Measurements from ENCODE around the gene ADARB2.
"Not testable (repeated sequence)": the region's sequence is repeated elsewhere in the genome, so short reads cannot be mapped to it uniquely, and the experiment has no call there.

Gene ADARB2

DNA sequence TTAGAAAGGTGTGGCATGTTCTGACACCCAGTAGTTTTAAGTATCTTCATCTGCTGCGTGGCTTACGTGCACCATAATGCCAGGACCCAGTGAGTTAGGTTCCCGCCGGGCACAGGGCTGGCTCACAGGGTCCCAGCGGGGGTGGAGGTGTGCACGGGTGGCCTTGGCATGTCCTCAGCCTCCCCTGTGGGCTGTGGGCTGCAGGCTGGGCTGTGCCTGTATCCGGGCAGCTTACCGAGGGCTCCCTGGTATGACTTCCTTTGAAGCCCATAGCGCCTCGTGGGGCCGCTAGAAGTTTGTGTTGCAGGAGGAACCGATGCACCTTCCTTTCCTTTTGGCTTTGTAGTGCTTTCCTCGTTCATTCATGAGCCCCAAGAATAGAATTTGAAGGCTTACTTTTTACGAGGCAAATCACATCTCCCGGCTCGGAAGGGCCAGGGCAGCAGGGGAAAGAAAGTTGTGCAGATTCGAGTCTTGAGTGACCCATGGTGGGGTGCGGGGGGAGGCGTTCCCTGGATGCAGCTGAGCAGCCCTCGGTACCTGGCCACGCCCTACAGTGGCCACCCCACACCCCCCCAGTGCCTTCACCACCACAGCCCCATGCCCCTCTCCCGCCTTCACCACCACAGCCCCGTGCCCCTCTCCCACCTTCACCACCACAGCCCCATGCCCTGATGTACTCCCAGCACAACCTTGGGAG is 568.0 kb downstream of the ADARB2 start:
- Mint-ChIP-seq H3K4me3 (no peak overlapping the region), H3K27me3 (no peaks in the 10 kb centered on the region), H3K4me1 (ENCODE audit: low read depth) (no peaks in the 10 kb centered on the region), H3K36me3 (ENCODE audit: low read depth) (no peaks in the 10 kb centered on the region), H3K27ac (no peak overlapping the region), H3K9me3 (no peaks in the 10 kb centered on the region)

DNA sequence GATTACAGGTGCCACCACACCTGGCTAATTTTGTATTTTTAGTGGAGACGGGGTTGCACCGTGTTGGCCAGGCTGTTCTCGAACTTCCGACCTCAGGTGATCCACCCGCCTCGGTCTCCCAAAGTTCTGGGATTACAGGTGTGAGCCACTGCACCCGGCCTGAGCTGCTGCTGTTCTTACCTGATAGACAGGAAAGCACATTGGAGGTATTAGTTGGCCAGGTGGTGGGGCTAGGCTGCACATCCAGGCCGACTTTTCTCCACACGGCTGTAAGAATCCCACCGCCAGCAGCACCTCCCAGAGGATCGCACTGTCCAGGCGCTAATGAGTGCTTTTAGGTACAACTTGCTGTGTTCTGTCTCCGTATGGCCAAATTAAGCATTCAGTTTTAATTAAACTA is 568.6 kb downstream of the ADARB2 start:
- H3K9me3 Mint-ChIP-seq, result no peaks in the 10 kb centered on the region
- H3K27ac Mint-ChIP-seq, result no peak overlapping the region
- H3K4me3 Mint-ChIP-seq, result no peak overlapping the region
- H3K27me3 Mint-ChIP-seq, result no peaks in the 10 kb centered on the region
- H3K36me3 Mint-ChIP-seq (ENCODE audit: low read depth), result no peaks in the 10 kb centered on the region
- H3K4me1 Mint-ChIP-seq (ENCODE audit: low read depth), result no peaks in the 10 kb centered on the region

DNA sequence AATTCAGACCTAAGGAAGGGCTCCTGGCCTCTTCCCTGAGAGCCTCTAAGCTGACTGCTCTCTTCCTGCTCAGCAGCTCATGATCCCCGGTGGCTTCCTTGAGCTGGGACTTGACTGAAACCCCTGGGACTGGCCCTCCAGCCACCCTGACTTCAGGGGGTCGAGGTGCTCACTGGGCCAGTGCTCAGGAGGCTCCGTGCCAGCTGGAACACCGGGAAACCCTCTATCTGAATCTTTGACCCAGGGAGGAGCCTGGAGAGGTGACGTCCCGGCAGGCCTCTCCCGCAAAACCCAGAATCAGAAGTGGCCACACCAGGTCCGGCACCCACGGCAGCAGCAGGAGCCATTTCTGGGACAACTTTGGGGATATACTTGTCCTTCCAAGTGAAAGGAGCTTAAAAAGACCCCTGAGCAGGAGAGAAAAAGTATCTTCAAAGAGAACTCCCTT is 570.5 kb downstream of the ADARB2 start:
- no peaks in the 10 kb centered on the region for H3K9me3 Mint-ChIP-seq
- H3K27ac Mint-ChIP-seq, result no peak overlapping the region
- no peaks in the 10 kb centered on the region for H3K4me1 Mint-ChIP-seq (ENCODE audit: low read depth)
- H3K4me3 Mint-ChIP-seq, result no peak overlapping the region
- no peaks in the 10 kb centered on the region for H3K27me3 Mint-ChIP-seq
- no peaks in the 10 kb centered on the region for H3K36me3 Mint-ChIP-seq (ENCODE audit: low read depth)

DNA sequence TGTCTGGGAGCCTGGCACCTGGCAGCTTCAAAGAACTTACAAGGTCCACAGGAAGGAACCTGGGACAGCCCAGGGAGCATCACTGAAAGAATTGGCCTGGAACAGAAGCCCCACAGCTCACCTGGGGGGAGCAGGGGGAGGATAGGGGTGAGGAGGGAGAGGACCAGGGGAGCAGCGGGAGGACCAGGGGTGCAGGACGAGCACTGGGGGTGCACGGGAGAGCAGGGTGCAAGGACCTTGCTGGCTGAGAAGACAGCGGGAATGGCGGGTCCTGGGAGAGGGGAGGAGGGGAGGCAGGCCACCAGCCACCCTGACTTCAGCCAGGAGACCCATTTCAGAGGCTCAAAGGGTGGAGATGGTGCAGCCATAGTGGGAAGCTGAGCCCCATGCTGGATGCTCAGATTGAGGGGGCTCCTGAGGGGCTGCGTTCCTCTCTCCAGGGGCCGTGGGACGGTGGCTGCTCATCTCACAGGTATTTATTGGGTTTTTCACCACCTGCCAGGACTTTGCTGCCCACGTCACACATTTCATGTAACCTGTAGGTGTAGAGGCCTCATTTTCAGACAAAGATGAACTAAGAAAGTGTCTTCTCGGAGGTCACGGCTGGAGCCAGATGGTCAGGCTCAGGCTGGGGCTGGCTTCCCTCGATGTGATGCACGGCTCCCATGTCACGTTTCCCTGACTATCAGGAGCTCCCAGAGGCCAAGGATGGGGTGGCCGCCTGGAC is 571.1 kb downstream of the ADARB2 start:
- no peaks in the 10 kb centered on the region for H3K27me3 Mint-ChIP-seq
- H3K4me1 Mint-ChIP-seq (ENCODE audit: low read depth), result no peaks in the 10 kb centered on the region
- no peak overlapping the region for H3K4me3 Mint-ChIP-seq
- no peaks in the 10 kb centered on the region for H3K36me3 Mint-ChIP-seq (ENCODE audit: low read depth)
- H3K9me3 Mint-ChIP-seq, result no peaks in the 10 kb centered on the region
- H3K27ac Mint-ChIP-seq, result no peak overlapping the region

DNA sequence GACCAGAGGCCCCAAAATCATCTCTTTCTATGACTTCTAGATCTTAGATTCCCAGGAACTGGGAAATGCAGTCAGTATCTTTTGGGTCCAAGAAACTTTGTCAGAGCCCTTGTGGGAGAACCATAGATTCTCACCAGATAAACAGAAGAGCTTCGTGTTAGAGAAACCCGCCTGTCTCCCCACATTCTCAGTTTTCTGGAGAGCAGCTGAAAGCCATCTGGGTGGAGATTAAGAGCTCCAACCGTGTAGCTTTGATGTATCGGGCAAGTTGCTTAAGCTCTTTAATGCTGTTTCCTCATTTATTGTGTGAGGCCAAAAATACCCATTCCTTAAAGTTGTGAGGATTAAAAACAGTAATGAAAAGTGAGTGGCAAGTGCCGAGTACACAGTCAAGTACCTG is 573.5 kb downstream of the ADARB2 start:
- no peaks in the 10 kb centered on the region for H3K9me3 Mint-ChIP-seq

DNA sequence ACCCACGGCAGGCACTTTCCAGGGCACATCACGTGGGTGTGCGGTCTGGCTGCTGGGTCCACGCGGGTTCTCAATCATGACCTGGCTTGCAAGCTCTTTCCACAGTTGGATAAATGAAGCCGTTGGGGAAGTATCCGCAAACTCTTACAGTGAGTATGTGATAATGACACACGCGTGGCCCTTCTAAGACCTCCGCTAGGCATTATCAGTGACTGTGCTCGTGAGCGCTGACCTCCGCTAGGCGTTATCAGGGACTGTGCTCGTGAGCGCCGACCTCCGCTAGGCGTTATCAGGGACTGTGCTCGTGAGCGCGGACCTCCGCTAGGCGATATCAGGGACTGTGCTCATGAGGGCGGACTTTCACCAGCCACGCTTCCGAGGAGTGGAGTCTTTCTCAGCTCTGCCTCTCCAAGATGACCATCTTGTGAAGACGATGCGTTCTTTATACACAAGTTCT is 574.1 kb downstream of the ADARB2 start:
- H3K27me3 Mint-ChIP-seq, result no peaks in the 10 kb centered on the region
- H3K4me1 Mint-ChIP-seq (ENCODE audit: low read depth), result no peaks in the 10 kb centered on the region
- no peaks in the 10 kb centered on the region for H3K36me3 Mint-ChIP-seq (ENCODE audit: low read depth)
- H3K4me3 Mint-ChIP-seq, result no peak overlapping the region
- no peaks in the 10 kb centered on the region for H3K9me3 Mint-ChIP-seq
- no peak overlapping the region for H3K27ac Mint-ChIP-seq

More for the DNA sequence above, 573.5 kb downstream of the ADARB2 start:
- Mint-ChIP-seq H3K27me3 (no peaks in the 10 kb centered on the region), H3K4me3 (no peak overlapping the region), H3K36me3 (ENCODE audit: low read depth) (no peaks in the 10 kb centered on the region), H3K27ac (no peak overlapping the region), H3K4me1 (ENCODE audit: low read depth) (no peaks in the 10 kb centered on the region)

DNA sequence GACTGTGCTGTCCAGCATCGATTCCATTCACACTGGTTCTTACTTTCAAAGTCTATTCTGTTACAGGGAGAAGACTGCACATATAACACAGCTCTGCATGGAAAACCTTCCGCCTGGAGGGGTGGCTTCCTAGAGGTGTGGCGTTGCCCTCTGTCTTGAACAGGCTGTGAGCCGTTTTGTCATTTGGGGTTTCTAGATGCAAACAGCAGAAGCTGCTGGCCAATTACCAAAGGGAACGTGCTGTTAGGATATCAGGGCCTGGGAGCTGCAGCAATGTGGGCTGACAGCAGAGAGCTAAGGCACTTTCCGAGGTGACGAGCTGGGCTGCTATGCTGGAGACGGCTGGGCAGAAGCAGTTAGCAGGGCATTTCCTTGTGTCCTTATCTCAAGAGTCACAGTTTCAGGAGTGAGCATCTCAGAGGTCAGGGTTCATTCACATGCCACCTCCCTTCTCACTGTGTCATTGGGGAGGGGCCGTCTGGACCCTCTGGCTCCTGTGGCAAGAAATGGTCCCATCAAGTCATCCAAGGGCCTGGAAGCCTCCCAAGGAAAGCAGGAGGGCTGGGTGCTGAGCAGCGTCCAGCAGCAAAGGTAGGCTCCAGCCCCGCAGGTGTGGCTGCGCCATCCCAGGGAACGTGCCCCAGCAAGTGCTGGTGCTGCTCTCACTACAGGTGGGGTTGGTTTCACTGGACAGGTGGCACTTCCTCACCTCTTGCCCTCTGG is 574.7 kb downstream of the ADARB2 start:
- H3K9me3 Mint-ChIP-seq, result no peaks in the 10 kb centered on the region
- H3K27ac Mint-ChIP-seq, result no peak overlapping the region
- no peak overlapping the region for H3K4me3 Mint-ChIP-seq

DNA sequence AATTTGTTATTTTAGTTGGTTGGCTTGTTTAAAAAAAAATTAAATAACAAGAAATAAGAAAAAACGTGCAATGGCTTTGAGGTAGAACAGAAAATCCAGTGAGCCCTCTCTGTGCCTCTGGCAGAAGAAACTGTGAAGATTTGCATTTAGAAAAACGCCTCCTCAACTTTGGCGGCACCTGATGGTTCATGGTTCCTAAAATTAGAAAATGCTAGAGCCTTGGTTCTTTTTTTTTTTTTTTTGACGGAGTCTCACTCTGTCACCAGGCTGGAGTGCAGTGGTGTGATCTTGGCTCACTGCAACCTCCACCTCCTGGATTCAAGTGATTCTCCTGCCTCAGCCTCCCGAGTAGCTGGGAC is 576.0 kb downstream of the ADARB2 start:
- not testable (repeated sequence) for H3K4me3 Mint-ChIP-seq; H3K9me3 Mint-ChIP-seq; H3K36me3 Mint-ChIP-seq (ENCODE audit: low read depth); H3K27me3 Mint-ChIP-seq; H3K4me1 Mint-ChIP-seq (ENCODE audit: low read depth); H3K27ac Mint-ChIP-seq

More for the DNA sequence above, 574.7 kb downstream of the ADARB2 start:
- Mint-ChIP-seq H3K4me1 (ENCODE audit: low read depth) (no peaks in the 10 kb centered on the region), H3K36me3 (ENCODE audit: low read depth) (no peaks in the 10 kb centered on the region), H3K27me3 (no peaks in the 10 kb centered on the region)

DNA sequence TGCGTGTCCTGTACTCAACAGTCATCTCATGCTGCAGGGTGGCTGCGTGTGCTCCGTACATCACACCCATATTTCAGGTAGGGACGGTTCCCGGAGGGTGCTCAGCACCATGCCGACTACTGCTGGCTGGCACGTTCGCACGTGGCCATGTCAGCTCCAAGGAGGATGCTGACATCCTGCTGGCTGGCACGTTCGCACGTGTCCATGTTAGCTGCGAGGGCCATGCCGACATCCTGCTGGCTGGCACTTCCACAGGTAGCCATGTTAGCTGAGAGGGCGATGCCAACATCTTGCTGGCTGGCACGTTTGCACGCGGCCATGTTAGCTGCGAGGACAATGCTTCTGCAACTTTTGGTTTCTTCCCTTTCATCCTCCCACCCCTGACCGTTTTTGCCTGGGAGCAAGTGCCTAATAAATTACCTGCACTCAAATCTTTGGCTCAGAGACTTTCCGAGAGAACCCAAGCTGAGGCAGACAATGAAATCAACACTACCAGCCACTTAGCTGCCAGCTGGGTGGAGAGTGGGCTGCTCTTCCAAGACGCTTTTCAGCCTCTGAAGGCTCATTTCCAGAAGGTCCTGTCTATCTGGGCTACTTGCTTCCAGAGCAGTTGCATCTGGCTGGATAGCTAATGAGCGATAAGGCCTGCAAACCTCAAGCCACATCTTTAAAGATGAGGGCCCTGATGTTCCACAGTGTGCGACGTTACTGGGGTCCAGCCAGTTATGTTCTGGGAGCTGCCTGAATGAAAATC is 576.6 kb downstream of the ADARB2 start:
- Mint-ChIP-seq H3K9me3 (no peaks in the 10 kb centered on the region), H3K4me3 (no peak overlapping the region), H3K27ac (no peak overlapping the region), H3K4me1 (ENCODE audit: low read depth) (no peaks in the 10 kb centered on the region), H3K36me3 (ENCODE audit: low read depth) (no peaks in the 10 kb centered on the region), H3K27me3 (no peaks in the 10 kb centered on the region)

DNA sequence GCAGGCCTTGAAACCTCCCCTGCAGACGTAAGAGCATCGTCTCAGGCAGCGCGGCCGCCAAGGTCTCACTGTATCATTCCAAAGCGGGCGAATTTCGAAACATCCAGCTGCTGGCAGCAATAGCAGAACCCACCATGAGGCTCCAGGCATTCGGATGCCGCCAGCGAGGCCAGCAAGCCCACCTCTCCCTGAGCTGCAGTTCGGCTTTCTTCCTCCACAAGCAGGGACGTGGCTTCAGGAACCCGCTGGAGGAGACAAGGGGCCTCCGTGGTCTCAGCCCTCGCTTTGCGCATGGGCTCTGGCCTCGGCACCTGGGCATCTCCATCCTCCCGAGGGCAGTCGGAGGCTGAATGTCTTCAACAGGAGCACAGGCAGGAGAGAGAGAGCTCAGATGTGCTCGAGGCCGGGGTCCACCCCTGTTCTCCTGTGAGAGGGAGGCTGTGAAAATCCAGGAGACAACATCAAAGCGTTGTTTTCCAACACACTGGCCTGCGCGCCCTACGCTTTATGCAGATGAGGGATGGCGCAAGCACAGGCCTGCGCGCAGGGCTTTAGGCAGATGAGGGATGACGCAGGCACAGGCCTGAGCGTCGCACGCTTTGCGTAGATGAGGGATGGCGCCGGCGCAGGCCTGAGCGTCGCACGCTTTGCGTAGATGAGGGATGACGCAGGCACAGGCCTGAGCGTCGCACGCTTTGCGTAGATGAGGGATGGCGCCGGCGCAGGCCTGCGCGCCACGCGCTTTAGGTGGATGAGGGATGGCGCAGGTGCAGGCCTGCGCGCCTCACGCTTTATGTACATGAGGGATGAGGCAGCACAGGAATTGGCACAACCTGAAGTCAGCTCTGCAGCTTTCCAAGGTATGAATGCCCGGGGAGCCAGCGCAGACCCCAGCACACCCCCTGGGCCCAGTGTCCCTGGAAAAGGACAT is 577.9 kb downstream of the ADARB2 start:
- H3K4me1 Mint-ChIP-seq (ENCODE audit: low read depth), result peaks cover 4% of the 10 kb centered on the region
- H3K27ac Mint-ChIP-seq, result no peak overlapping the region
- no peak overlapping the region for H3K4me3 Mint-ChIP-seq
- H3K36me3 Mint-ChIP-seq (ENCODE audit: low read depth), result no peaks in the 10 kb centered on the region
- H3K27me3 Mint-ChIP-seq, result no peaks in the 10 kb centered on the region
- H3K9me3 Mint-ChIP-seq, result no peaks in the 10 kb centered on the region

DNA sequence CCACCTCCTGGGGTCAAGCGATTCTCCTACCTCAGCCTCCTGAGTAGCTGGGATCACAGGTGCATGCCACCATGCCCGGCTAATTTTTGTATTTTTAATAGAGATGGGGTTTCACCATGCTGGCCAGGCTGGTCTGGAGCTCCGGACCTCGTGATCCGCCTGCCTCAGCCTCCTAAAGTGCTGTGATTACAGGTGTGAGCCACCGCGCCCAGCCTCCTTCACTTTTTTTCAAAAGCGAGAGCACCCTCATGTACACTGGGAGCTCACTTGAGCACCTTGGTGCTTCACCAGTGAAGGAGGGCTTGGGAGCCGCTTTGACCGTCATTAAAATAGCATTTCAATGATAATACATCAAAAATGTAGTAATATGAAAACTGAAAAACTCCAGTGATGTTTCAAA is 578.8 kb downstream of the ADARB2 start:
- H3K4me3 Mint-ChIP-seq; H3K4me1 Mint-ChIP-seq (ENCODE audit: low read depth); H3K27ac Mint-ChIP-seq; H3K9me3 Mint-ChIP-seq; H3K36me3 Mint-ChIP-seq (ENCODE audit: low read depth); H3K27me3 Mint-ChIP-seq: not testable (repeated sequence)

DNA sequence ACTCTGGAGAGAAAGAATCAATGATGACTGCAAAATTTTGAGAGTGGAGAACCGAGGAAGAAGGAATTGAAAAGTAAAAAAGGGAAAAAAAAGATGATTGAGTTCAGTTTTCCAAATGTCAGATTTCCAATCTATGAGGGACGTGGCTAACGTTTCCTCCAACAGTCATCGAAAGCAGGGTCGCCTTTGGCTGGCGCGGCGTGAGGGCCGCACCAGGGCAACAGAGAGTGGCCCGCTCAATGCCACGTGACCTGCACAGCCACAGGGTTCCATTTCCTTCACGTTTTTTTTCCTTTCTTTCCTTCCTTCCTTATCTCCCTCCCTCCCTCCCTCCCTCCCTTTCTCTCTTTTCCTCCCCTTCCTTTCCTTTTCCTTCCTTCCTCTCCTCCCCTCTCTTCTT is 579.3 kb downstream of the ADARB2 start:
- no peak overlapping the region for H3K4me3 Mint-ChIP-seq
- peaks cover 4% of the 10 kb centered on the region for H3K4me1 Mint-ChIP-seq (ENCODE audit: low read depth)
- no peak overlapping the region for H3K27ac Mint-ChIP-seq
- no peaks in the 10 kb centered on the region for H3K27me3 Mint-ChIP-seq
- H3K36me3 Mint-ChIP-seq (ENCODE audit: low read depth), result no peaks in the 10 kb centered on the region
- H3K9me3 Mint-ChIP-seq, result no peaks in the 10 kb centered on the region

DNA sequence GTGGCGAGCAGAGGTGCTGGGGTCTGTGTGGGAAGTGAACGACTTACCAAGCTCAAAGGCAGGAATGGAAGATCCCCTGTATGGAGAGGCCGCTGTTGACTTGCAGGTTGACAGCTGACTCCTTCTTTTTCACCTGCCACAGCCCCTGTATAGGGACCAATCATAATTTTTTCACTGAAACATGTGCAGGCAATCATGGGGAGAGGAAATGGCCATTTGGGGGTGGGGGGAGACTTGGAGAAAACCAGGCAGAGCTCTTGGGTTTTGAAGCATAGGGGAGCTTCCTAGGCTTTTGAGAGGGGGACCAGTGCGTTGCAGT is 579.8 kb downstream of the ADARB2 start:
- Mint-ChIP-seq H3K4me3 (no peak overlapping the region), H3K36me3 (ENCODE audit: low read depth) (no peaks in the 10 kb centered on the region), H3K27ac (no peak overlapping the region), H3K9me3 (no peaks in the 10 kb centered on the region), H3K4me1 (ENCODE audit: low read depth) (peaks cover 4% of the 10 kb centered on the region), H3K27me3 (no peaks in the 10 kb centered on the region)

DNA sequence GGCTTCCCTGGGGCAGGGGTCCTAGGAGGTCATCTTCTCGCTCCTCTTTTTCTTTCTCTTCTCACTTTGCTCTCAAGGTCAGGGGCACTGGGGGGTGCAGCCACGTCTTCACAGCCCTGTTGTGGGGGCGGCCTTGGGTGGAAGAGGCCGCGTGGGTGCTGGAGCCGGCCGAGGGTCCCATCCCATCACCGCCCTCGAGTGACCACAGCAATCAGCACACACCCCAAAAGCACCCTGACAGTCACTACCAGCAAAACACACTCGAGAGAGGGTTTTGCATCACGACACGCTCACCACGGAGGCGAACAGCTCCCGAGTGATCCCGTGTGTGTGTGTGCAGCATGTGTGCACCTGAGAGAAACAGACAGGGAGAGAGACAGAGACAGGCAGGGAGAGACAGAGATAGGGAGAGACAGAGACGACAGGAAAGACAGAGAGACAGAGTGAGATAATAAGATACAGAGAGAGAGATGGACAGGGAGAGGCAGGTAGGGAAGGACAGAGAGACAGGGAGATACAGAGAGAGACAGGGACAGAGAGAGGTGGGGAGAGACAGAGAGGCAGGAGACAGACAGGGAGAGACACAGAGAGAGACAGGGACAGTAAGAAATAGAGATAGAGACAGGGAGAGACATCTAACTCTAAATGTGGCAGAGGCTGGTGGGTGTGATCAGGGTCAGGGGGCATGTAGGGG is 580.3 kb downstream of the ADARB2 start:
- peaks cover 4% of the 10 kb centered on the region for H3K4me1 Mint-ChIP-seq (ENCODE audit: low read depth)
- no peaks in the 10 kb centered on the region for H3K27me3 Mint-ChIP-seq
- H3K4me3 Mint-ChIP-seq, result no peak overlapping the region
- peak overlapping the region; percentile 53 for H3K27ac Mint-ChIP-seq
- H3K36me3 Mint-ChIP-seq (ENCODE audit: low read depth), result no peaks in the 10 kb centered on the region
- H3K9me3 Mint-ChIP-seq, result no peaks in the 10 kb centered on the region
